Panc1 (cell line): ENCODE data around the gene POLQ. TPM values are rescaled to one million over a fixed set of nuclear protein-coding genes. Genes with fewer than 3 reads are reported as not detected.
"Not testable (repeated sequence)": the region's sequence is repeated elsewhere in the genome, so short reads cannot be mapped to it uniquely, and the experiment has no call there.

Experiments
- ATAC-seq: fragments of 200-7000 bp; cut with Tn5 transposase; 2 replicates; pipeline ENCODE4 v1.9.1; 2020; ENCODE audit warnings: mild to moderate bottlenecking, moderate library complexity
- Bru-seq: library from RNA; stranded (reverse); fragments of 400-500 nt; gene quantifications from one replicate; lab custom pipeline; 2021; lab: Mats Ljungman, UMichigan
- BruChase-seq, 2 experiments: library from RNA; stranded (reverse); fragments of 400-500 nt; gene quantifications; one replicate each; lab custom pipeline; 2021; lab: Mats Ljungman, UMichigan
- BruUV-seq: library from RNA; stranded (reverse); fragments of 400-500 nt; replicated peaks from 2 replicates; lab custom pipeline; 2021; lab: Mats Ljungman, UMichigan
- CTCF ChIA-PET: fragments of 300-600 bp; sonication (Branson Sonifier 250); formaldehyde crosslinking; loops from one replicate; lab custom pipeline; 2022; ENCODE audit warnings: antibody characterized with exemption; lab: Charles Lee
- POLR2A ChIA-PET: fragments of 300-600 bp; sonication (Branson Sonifier 250); formaldehyde crosslinking; loops from one replicate; lab custom pipeline; 2022; ENCODE audit warnings: antibody characterized with exemption; lab: Charles Lee
- DNase-seq: peaks from one replicate; pipeline ENCODE4 v3.0.0-alpha.2; 2010; ENCODE audit warnings: low read depth, low spot score
- H3K27ac ChIP-seq: 2 replicates; pipeline ENCODE4 v1.5.1; 2011; ENCODE audit warnings: mild to moderate bottlenecking, low read length, inconsistent platforms
- H3K27me3 ChIP-seq: fragments of 200-500 bp; sonication (Bioruptor generic); 2 replicates; pipeline ENCODE4 v1.6.0; 2014; ENCODE audit warnings: low read length, inconsistent platforms; ENCODE audit not compliant: control insufficient read depth, insufficient read depth
- H3K36me3 ChIP-seq: fragments of 200-500 bp; sonication (Bioruptor generic); 2 replicates; pipeline ENCODE4 v1.5.1; 2014; ENCODE audit warnings: inconsistent platforms, mild to moderate bottlenecking, low read length, moderate library complexity; ENCODE audit not compliant: control insufficient read depth, insufficient read depth
- H3K4me1 ChIP-seq: 2 replicates; pipeline ENCODE4 v1.5.1; 2011; ENCODE audit warnings: inconsistent platforms, mild to moderate bottlenecking, low read length, moderate library complexity; ENCODE audit not compliant: control insufficient read depth, insufficient read depth
- H3K4me3 ChIP-seq, 2 experiments: 2 replicates each; pipeline ENCODE4 v1.5.1; 2011 to 2012; ENCODE audit warnings: low read depth in 2 of 2, low read length in 2 of 2, mild to moderate bottlenecking in 2 of 2, inconsistent platforms in 1 of 2, moderate library complexity in 1 of 2
- H3K9me3 ChIP-seq: fragments of 200-500 bp; sonication (Bioruptor generic); 2 replicates; pipeline ENCODE4 v1.5.1; 2014; ENCODE audit warnings: low read depth, mild to moderate bottlenecking, inconsistent platforms, low read length, moderate library complexity; ENCODE audit not compliant: control insufficient read depth, insufficient read depth
- POLR2AphosphoS5 ChIP-seq: IDR thresholded peaks from 2 replicates; pipeline ENCODE4 v1.6.1; 2012; ENCODE audit warnings: mild to moderate bottlenecking, low read depth, low read length, moderate library complexity
- SIN3A ChIP-seq: IDR thresholded peaks from 2 replicates; pipeline ENCODE4 v1.6.1; 2012; ENCODE audit warnings: low read depth, mild to moderate bottlenecking, low read length, moderate library complexity, borderline replicate concordance; ENCODE audit not compliant: insufficient read depth
- TCF7L2 ChIP-seq: IDR thresholded peaks from 2 replicates; pipeline ENCODE4 v1.6.1; 2011; ENCODE audit warnings: mild to moderate bottlenecking, low read depth, low read length, inconsistent platforms
- in situ Hi-C: cut with HindIII; loops from 2 replicates; pipeline ENCODE4 v1.10.0; 2016; ENCODE audit warnings: low sequenced_read_pairs, low pct_unique_long_range_greater_than_20kb
- intact Hi-C: fragments of 100-400 bp; cut with micrococcal nuclease; formaldehyde crosslinking; loops from one replicate; pipeline ENCODE4 v1.10.0; 2022; ENCODE audit not compliant: unreplicated experiment
- long read RNA-seq: library from polyadenylated mRNA; unstranded; transcript quantifications from one replicate; pipeline ENCODE4 v2.0.0, GENCODE V29; 2021; ENCODE audit not compliant: unreplicated experiment
- polyA plus RNA-seq: library from polyadenylated mRNA; unstranded; fragments of >200 nt; gene quantifications from one replicate; pipeline ENCODE4 v1.2.1, GENCODE V29; 2012; ENCODE audit warnings: missing spikeins; ENCODE audit not compliant: insufficient read length
- total RNA-seq: library from RNA; stranded (reverse); gene quantifications from one replicate; pipeline ENCODE4 v1.2.1, GENCODE V29; 2021; ENCODE audit not compliant: unreplicated experiment
- TF ChIP-seq, protein P1 (sequence below): fragments of 450-650 bp; IDR thresholded peaks from 2 replicates; pipeline ENCODE4 v1.5.1; 2017; ENCODE audit warnings: mild to moderate bottlenecking
- TF ChIP-seq, protein P2 (sequence below), 2 experiments: IDR thresholded peaks; 2 replicates each; pipeline ENCODE4 v1.6.1; 2011 to 2012; ENCODE audit warnings: low read depth in 2 of 2, control low read depth in 1 of 2, low read length in 1 of 2, mild to moderate bottlenecking in 1 of 2, moderate library complexity in 1 of 2; ENCODE audit not compliant: insufficient read depth in 1 of 2

Gene POLQ
- total RNA-seq (11.9 TPM), Bru-seq, nascent RNA (percentile 82 among the genes with signal in this experiment), BruChase-seq, experiment 1, labeled RNA remaining after a 2-hour chase (percentile 82 among the genes with signal in this experiment), BruChase-seq, experiment 2, labeled RNA remaining after a 6-hour chase (percentile 76 among the genes with signal in this experiment)
- polyA plus RNA-seq = 3.2 TPM
- long read RNA-seq, full-length matches to known transcripts = 1 of 22 reads
- long read RNA-seq, partial matches to known transcripts = 9 of 22 reads
- long read RNA-seq, other reads (novel, unspliced or antisense) = 12 of 22 reads

DNA sequence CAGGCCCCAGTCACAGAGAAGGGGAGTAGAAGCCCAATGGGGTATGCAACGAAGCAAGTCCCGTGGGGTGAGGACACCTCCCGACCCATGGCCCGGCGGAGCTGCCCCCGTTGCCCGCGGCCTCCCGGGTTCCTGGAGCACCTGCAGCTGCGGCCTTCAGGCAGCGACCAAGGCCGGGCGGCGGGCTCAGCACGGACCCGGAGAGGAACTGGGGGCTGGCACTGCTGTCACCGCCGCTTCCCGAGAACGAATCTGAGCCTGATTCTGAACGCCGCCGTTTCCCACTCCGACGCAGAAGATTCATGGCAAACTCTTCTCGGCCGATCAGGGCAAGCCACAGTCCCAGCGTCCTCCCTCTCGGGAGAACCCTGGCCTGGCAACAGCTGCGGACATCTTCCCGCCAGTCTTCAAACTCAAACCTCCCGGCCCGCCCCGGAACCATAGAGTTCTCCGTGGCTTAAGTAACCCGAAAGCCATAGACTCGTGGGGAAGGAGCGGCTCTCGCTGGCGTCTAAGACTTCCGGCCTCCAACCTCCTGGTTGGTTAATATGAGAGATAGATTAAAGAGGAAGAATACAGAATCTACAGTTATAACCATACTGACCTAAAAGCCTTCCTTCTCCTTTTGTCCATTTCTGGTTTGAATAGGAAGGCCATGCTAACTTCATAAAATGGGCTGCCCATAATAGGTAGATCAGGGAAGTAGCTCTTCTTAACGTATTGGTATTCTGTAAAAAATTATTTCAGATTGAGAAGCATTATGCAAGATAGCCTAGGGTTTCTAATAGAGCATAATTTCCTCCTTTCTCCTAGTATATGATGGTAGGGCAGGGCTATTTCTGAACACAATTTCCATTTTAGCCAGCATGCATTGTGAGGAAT lies at the start of gene POLQ:
TSS of gene POLQ (minus strand) at position 415 of the 882 bp plus-strand sequence. CDS start at position 304, 111 bp downstream.
- in situ Hi-C loops = no loop called here
- no TSS peak for BruUV-seq
- Histone ChIP-seq H3K36me3 (no peaks in the 10 kb centered on the region; the same call in 1 of the 2 replicates), H3K4me3 (peak within 1 kb of the TSS; percentile 71 to 72), H3K27ac (peak within 1 kb of the TSS; percentile 90), H3K9me3 (no peaks in the 10 kb centered on the region), H3K27me3 (no peaks in the 10 kb centered on the region), H3K4me1 (peaks cover 4% of the 10 kb centered on the region; the same call in 1 of the 2 replicates)
- ChIA-PET POLR2A (interaction anchor here (0.7 to 0.9 kb wide), 2 partner anchors 181 to 204 kb away, joined by 3 to 6 read pairs; partner anchors contain the start of gene GOLGB1), CTCF (interaction anchor here (1.3 kb wide), 1 partner anchor 103 kb away, joined by 6 read pairs; no protein-coding TSS in a partner anchor)
- DNase-seq (peak; percentile 68), ATAC-seq (peak; percentile 99)
- intact Hi-C loops = loop anchor here (5.0 to 10.0 kb wide), 6 partner anchors 201 to 819 kb away; partner anchors contain the start of gene GOLGB1
- TF ChIP-seq POLR2AphosphoS5 (peak; percentile 93), TCF7L2 (0 out of 2 replicates have a peak, but pooled peaks have one; percentile 17), SIN3A (peak; percentile 100)
- TF ChIP-seq, protein P1, sequence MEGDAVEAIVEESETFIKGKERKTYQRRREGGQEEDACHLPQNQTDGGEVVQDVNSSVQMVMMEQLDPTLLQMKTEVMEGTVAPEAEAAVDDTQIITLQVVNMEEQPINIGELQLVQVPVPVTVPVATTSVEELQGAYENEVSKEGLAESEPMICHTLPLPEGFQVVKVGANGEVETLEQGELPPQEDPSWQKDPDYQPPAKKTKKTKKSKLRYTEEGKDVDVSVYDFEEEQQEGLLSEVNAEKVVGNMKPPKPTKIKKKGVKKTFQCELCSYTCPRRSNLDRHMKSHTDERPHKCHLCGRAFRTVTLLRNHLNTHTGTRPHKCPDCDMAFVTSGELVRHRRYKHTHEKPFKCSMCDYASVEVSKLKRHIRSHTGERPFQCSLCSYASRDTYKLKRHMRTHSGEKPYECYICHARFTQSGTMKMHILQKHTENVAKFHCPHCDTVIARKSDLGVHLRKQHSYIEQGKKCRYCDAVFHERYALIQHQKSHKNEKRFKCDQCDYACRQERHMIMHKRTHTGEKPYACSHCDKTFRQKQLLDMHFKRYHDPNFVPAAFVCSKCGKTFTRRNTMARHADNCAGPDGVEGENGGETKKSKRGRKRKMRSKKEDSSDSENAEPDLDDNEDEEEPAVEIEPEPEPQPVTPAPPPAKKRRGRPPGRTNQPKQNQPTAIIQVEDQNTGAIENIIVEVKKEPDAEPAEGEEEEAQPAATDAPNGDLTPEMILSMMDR = no peak

DNA sequence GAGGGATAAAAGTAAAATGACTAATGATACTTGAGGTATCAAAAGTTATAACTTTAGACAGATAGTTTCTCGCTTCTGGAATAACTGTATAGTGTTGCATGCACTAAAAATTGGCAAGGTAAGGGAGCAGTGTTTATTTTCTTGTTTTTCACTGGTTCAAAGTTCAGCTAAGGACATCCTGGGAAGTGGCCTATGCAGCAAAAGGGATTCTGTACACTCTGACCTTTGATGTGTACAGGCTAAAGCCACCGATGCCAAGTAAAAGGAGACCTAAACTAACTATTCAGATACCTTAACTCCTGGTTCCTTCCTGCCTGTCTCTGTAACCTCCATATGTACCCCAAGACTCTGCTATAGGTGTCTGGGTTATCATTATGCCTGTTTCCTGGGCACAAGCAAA lies 49.1 kb upstream of the POLQ start:
- intact Hi-C loops (no loop called here), in situ Hi-C loops (no loop called here)
- no peak for DNase-seq
- no peak overlapping the region for H3K4me3 ChIP-seq
- ChIA-PET CTCF (no interaction called here), POLR2A (no interaction called here)
- BruUV-seq = no TSS peak
- no peak overlapping the region for H3K27ac ChIP-seq
- H3K9me3 ChIP-seq = no peaks in the 10 kb centered on the region
- no peak for ATAC-seq
- H3K4me1 ChIP-seq = no peaks in the 10 kb centered on the region
- H3K27me3 ChIP-seq = peaks cover 12% of the 10 kb centered on the region
- TF ChIP-seq TCF7L2 = no peak
- TF ChIP-seq POLR2AphosphoS5 = no peak
- TF ChIP-seq, protein P2, sequence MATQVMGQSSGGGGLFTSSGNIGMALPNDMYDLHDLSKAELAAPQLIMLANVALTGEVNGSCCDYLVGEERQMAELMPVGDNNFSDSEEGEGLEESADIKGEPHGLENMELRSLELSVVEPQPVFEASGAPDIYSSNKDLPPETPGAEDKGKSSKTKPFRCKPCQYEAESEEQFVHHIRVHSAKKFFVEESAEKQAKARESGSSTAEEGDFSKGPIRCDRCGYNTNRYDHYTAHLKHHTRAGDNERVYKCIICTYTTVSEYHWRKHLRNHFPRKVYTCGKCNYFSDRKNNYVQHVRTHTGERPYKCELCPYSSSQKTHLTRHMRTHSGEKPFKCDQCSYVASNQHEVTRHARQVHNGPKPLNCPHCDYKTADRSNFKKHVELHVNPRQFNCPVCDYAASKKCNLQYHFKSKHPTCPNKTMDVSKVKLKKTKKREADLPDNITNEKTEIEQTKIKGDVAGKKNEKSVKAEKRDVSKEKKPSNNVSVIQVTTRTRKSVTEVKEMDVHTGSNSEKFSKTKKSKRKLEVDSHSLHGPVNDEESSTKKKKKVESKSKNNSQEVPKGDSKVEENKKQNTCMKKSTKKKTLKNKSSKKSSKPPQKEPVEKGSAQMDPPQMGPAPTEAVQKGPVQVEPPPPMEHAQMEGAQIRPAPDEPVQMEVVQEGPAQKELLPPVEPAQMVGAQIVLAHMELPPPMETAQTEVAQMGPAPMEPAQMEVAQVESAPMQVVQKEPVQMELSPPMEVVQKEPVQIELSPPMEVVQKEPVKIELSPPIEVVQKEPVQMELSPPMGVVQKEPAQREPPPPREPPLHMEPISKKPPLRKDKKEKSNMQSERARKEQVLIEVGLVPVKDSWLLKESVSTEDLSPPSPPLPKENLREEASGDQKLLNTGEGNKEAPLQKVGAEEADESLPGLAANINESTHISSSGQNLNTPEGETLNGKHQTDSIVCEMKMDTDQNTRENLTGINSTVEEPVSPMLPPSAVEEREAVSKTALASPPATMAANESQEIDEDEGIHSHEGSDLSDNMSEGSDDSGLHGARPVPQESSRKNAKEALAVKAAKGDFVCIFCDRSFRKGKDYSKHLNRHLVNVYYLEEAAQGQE (IDR thresholded peaks at IDR 0.05; ENCODE audit: insufficient read depth in 1 of 2, low read depth in 2 of 2, low read length in 1 of 2) = no peak
- TF ChIP-seq, protein P1 = no peak
- TF ChIP-seq SIN3A = no peak
- no peaks in the 10 kb centered on the region for H3K36me3 ChIP-seq

DNA sequence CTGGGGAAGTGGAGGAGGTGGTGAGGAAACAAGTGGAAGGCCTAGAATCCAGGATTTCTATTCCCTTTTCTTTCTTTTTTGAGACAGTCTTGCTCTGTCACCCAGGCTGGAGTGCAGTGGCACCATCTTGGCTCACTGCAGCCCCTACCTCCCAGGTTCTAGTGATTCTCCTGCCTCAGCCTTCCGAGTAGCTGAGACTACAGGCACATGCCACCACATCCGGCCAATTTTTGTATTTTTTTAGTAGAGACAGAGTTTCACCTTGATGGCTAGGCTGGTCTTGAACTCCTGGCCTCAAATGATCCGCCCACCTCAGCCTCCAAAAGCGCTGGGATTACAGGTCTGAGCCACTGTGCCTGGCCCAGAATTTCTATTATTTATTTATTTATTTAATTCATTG lies 48.0 kb upstream of the POLQ start:
- intact Hi-C loops, BruUV-seq, DNase-seq, H3K9me3 ChIP-seq, H3K27ac ChIP-seq, ATAC-seq, in situ Hi-C loops, H3K4me1 ChIP-seq, H3K36me3 ChIP-seq, H3K4me3 ChIP-seq, POLR2A ChIA-PET, CTCF ChIA-PET: not testable (repeated sequence)
- peaks cover 12% of the 10 kb centered on the region for H3K27me3 ChIP-seq
